Right lobe of liver (tissue), 4 donors: ENCODE results near the gene SNF8.

Source experiments
- CTCF ChIP-seq, 4 donors: fragments of 200-600 bp in 3 of 4; fragments of 450-650 bp in 1 of 4; IDR thresholded peaks; one replicate each; pipeline versions ENCODE4 v1.5.1 to v1.8.0; 2016 to 2022; ENCODE audit warnings: antibody characterized with exemption in 4 of 4, mild to moderate bottlenecking in 2 of 4
- POLR2A ChIP-seq: fragments of 450-650 bp; IDR thresholded peaks from one replicate; pipeline ENCODE4 v1.6.1; 2017; ENCODE audit warnings: antibody characterized with exemption, mild to moderate bottlenecking
- donor health status: DM: no; HTN: no; CAD: no.
- donor health status: DM: no; HTN: no; CAD: no.
- donor health status: DM: no; HTN: yes; CAD: no.

GRCh38 chr17:48882272-48882671 lies 62.4 kb downstream of the SNF8 start:
- TF ChIP-seq POLR2A: no peak
- no peak for TF ChIP-seq CTCF (IDR thresholded peaks at IDR 0.05)
